Measurements from ENCODE around the gene PLEKHA7. TPM values are rescaled to one million over a fixed set of nuclear protein-coding genes. Genes with fewer than 3 reads are reported as not detected.

Gene PLEKHA7
- total and polyA plus RNA-seq, 2 of the 13 experiments (the other 11 are each of a cell fraction or from before 2014, with no cell fraction given): 17.5 to 18.7 TPM

- TF ChIP-seq ZBTB40 (IDR thresholded peaks at IDR 0.05): no peak
- TF ChIP-seq ZBTB40 (CRISPR knock-in tag; IDR thresholded peaks at IDR 0.05): no peak
- no peak for TF ChIP-seq ARNT2 (CRISPR knock-in tag; IDR thresholded peaks at IDR 0.05; ENCODE audit: low read depth)
- TF ChIP-seq ZNF790 (CRISPR knock-in tag; IDR thresholded peaks at IDR 0.05; ENCODE audit: borderline replicate concordance): no peak
- no peak for TF ChIP-seq ZFP36 (IDR thresholded peaks at IDR 0.05; ENCODE audit: borderline replicate concordance, low read depth, low read length, partially characterized antibody)
- no peak for TF ChIP-seq ELK4 (CRISPR knock-in tag; IDR thresholded peaks at IDR 0.05; ENCODE audit: borderline replicate concordance)
- TF ChIP-seq, protein P1, sequence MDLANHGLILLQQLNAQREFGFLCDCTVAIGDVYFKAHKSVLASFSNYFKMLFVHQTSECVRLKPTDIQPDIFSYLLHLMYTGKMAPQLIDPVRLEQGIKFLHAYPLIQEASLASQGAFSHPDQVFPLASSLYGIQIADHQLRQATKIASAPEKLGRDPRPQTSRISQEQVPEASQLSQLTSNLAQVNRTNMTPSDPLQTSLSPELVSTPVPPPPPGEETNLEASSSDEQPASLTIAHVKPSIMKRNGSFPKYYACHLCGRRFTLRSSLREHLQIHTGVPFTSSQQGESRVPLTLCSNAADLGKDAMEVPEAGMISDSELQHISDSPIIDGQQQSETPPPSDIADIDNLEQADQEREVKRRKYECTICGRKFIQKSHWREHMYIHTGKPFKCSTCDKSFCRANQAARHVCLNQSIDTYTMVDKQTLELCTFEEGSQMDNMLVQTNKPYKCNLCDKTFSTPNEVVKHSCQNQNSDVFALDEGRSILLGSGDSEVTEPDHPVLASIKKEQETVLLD (CRISPR knock-in tag; IDR thresholded peaks at IDR 0.05; ENCODE audit: low read depth): peak; percentile 23; the same call in 1 of the 2 replicates
- no peak for TF ChIP-seq HMG20A (CRISPR knock-in tag; IDR thresholded peaks at IDR 0.05; ENCODE audit: borderline replicate concordance)
- TF ChIP-seq ONECUT2 (CRISPR knock-in tag; IDR thresholded peaks at IDR 0.05): no peak
- no peak for TF ChIP-seq WIZ (CRISPR knock-in tag; IDR thresholded peaks at IDR 0.05)
- no peak for TF ChIP-seq ZNF850 (CRISPR knock-in tag; conservative IDR thresholded peaks at IDR 0.05)
- TF ChIP-seq ZSCAN31 (CRISPR knock-in tag; IDR thresholded peaks at IDR 0.05; ENCODE audit: low read depth): no peak
- peak; percentile 44; the same call in 1 of the 2 replicates for TF ChIP-seq ZNF761 (CRISPR knock-in tag; conservative IDR thresholded peaks at IDR 0.05)
- no peak for TF ChIP-seq MXD4 (CRISPR knock-in tag; IDR thresholded peaks at IDR 0.05)
- no peak for TF ChIP-seq SMAD9 (CRISPR knock-in tag; IDR thresholded peaks at IDR 0.05)
- TF ChIP-seq ZFP36L2 (CRISPR knock-in tag; IDR thresholded peaks at IDR 0.05): no peak
- no peak for TF ChIP-seq REL (CRISPR knock-in tag; conservative IDR thresholded peaks at IDR 0.05)
- no peak for TF ChIP-seq ZBTB38 (CRISPR knock-in tag; IDR thresholded peaks at IDR 0.05)
- no peak for TF ChIP-seq KAT2B (IDR thresholded peaks at IDR 0.05; ENCODE audit: borderline replicate concordance, low read depth, low read length)
These were observed 480 bp downstream of the PLEKHA7 start (continued) for GRCh38 chr11:17013548-17014320.
